Type B pancreatic cell (in vitro differentiated cells): ENCODE measurements around the gene AVPR2. TPM values are rescaled to one million over a fixed set of nuclear protein-coding genes. Genes with fewer than 3 reads are reported as not detected.

ENCODE experiments used
- DNase-seq: peaks from one replicate; pipeline ENCODE4 v3.0.0; 2021; ENCODE audit warnings: mixed read lengths; ENCODE audit not compliant: unreplicated experiment; ENCODE audit errors: extremely low spot score
- H3K27ac Mint-ChIP-seq: 2 replicates; pipeline ENCODE4 v1.8.0; 2021; ENCODE audit warnings: mild to moderate bottlenecking, mixed read lengths
- H3K27me3 Mint-ChIP-seq: 2 replicates; pipeline ENCODE4 v1.8.0; 2021; ENCODE audit warnings: mixed read lengths
- H3K36me3 Mint-ChIP-seq: 2 replicates; pipeline ENCODE4 v1.8.0; 2021; ENCODE audit warnings: mixed read lengths
- H3K4me1 Mint-ChIP-seq: one replicate; pipeline ENCODE4 v1.8.0; 2021; ENCODE audit warnings: mixed read lengths; ENCODE audit not compliant: unreplicated experiment
- H3K4me3 Mint-ChIP-seq: 2 replicates; pipeline ENCODE4 v1.8.0; 2021; ENCODE audit warnings: mild to moderate bottlenecking, mixed read lengths
- H3K9me3 Mint-ChIP-seq: 2 replicates; pipeline ENCODE4 v1.8.0; 2021; ENCODE audit warnings: mixed read lengths
- CTCF ChIP-seq: fragments of 200-600 bp; sonication (generic); conservative IDR thresholded peaks from 2 replicates; pipeline ENCODE4 v1.5.0; 2021; ENCODE audit warnings: antibody characterized with exemption, mild to moderate bottlenecking
- total RNA-seq: library from RNA; stranded (reverse); gene quantifications from 2 replicates; pipeline ENCODE4 v1.2.1, GENCODE V29; 2021; ENCODE audit warnings: low replicate concordance

Gene AVPR2
- total RNA-seq, 1 donor from 2014 or later, result not detected

GRCh38 chrX:153932220-153932915 lies 27.9 kb downstream of the AVPR2 start:
- Mint-ChIP-seq H3K27ac (no peak overlapping the region), H3K27me3 (no peaks in the 10 kb centered on the region), H3K36me3 (peaks cover 4% of the 10 kb centered on the region), H3K9me3 (no peaks in the 10 kb centered on the region), H3K4me1 (peaks cover 7% of the 10 kb centered on the region), H3K4me3 (peak overlapping the region; percentile 65)
- no peak for TF ChIP-seq CTCF
- DNase-seq, result no peak

- Mint-ChIP-seq H3K27ac (peak overlapping the region; percentile 55), H3K36me3 (peaks cover 4% of the 10 kb centered on the region), H3K4me3 (peak overlapping the region; percentile 90), H3K4me1 (peaks cover 4% of the 10 kb centered on the region), H3K27me3 (no peaks in the 10 kb centered on the region), H3K9me3 (no peaks in the 10 kb centered on the region)
- no peak for TF ChIP-seq CTCF
- no peak for DNase-seq
These were observed 29.3 kb downstream of the AVPR2 start for GRCh38 chrX:153933748-153934147.

GRCh38 chrX:153934148-153934761 lies 29.8 kb downstream of the AVPR2 start:
- DNase-seq, result no peak
- peak overlapping the region; percentile 90 for H3K4me3 Mint-ChIP-seq
- peak overlapping the region; percentile 55 for H3K27ac Mint-ChIP-seq
- no peaks in the 10 kb centered on the region for H3K9me3 Mint-ChIP-seq
- no peaks in the 10 kb centered on the region for H3K27me3 Mint-ChIP-seq
- peaks cover 4% of the 10 kb centered on the region for H3K36me3 Mint-ChIP-seq
- H3K4me1 Mint-ChIP-seq, result no peaks in the 10 kb centered on the region
- no peak for TF ChIP-seq CTCF

DNA sequence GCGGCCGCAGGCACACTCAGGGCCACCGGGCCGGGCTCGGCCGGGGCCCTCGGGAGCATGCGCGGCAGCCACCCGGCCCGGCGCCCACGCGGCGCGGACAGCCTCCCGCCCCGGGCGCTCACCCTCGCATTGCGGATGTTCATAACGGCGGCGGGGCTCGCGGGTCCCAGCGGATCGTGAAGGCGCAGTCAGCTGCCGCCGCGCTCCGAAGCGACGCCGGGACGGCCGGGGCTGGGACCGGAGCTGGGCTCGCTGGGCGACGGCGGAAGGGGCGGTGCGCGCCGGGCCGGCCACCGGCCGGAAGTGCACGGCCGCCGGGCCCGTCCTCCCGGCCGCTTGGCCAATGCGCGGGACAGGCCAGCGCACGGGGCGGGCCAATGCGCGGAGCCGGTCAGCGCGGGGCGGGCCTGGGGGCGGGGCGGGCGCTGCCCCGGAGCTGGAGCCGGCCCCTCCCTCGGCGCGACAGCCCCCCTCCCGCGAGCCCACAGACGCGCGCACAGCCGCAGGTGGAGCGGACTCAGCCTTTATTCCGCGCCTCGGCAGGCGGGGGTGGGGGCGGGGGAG lies 30.4 kb downstream of the AVPR2 start, which contains the start of gene NAA10:
TSS of gene NAA10 (minus strand) at position 276 of the 564 bp plus-strand sequence. CDS start at position 143, 133 bp downstream.
- H3K9me3 Mint-ChIP-seq, result no peaks in the 10 kb centered on the region

GRCh38 chrX:153935326-153935851 lies 30.9 kb downstream of the AVPR2 start:
- H3K27me3 Mint-ChIP-seq, result no peaks in the 10 kb centered on the region
- H3K4me3 Mint-ChIP-seq, result peak overlapping the region; percentile 80
- H3K36me3 Mint-ChIP-seq, result peaks cover 4% of the 10 kb centered on the region
- no peak for DNase-seq
- H3K4me1 Mint-ChIP-seq, result no peaks in the 10 kb centered on the region
- no peak overlapping the region for H3K27ac Mint-ChIP-seq
- H3K9me3 Mint-ChIP-seq, result no peaks in the 10 kb centered on the region
- TF ChIP-seq CTCF, result no peak

More for the DNA sequence above, 30.4 kb downstream of the AVPR2 start, which contains the start of gene NAA10:
- Mint-ChIP-seq H3K4me1 (no peaks in the 10 kb centered on the region), H3K36me3 (peaks cover 4% of the 10 kb centered on the region), H3K27ac (peak within 1 kb of the TSS; percentile 55), H3K27me3 (no peaks in the 10 kb centered on the region), H3K4me3 (peak within 1 kb of the TSS; percentile 90)
- TF ChIP-seq CTCF, result no peak
- DNase-seq, result no peak
